H1 (cell line): ENCODE results near the gene CDH12.
"Not testable (repeated sequence)": the region's sequence is repeated elsewhere in the genome, so short reads cannot be mapped to it uniquely, and the experiment has no call there.

Experiments
- CEBPB ChIP-seq: IDR thresholded peaks from 2 replicates; pipeline ENCODE4 v1.6.1; 2012; ENCODE audit warnings: low read depth, low read length
- POLR2A ChIP-seq, 2 experiments: IDR thresholded peaks; 1 replicate in 1 of 2; 2 replicates in 1 of 2; pipeline ENCODE4 v1.6.1; 2011; ENCODE audit warnings: low read depth in 2 of 2, low read length in 2 of 2, mild to moderate bottlenecking in 2 of 2; ENCODE audit errors: control extremely low read depth in 1 of 2
- RAD21 ChIP-seq, 2 experiments: IDR thresholded peaks in 1 of 2; conservative IDR thresholded peaks in 1 of 2; 2 replicates each; pipeline ENCODE4 v1.6.1; 2011; ENCODE audit warnings: low read depth in 2 of 2, low read length in 2 of 2, improper control_type of control experiment in 1 of 2, inconsistent platforms in 1 of 2, mild to moderate bottlenecking in 1 of 2, moderate library complexity in 1 of 2
- TF ChIP-seq, protein P1 (sequence below), 3 experiments: IDR thresholded peaks; 1 replicate in 2 of 3; 2 replicates in 1 of 3; pipeline versions ENCODE4 v1.5.1 to v1.6.1; 2011; ENCODE audit warnings: low read length in 3 of 3, mild to moderate bottlenecking in 3 of 3, inconsistent platforms in 2 of 3, low read depth in 1 of 3, moderate library complexity in 1 of 3; ENCODE audit not compliant: insufficient read depth in 1 of 3; ENCODE audit errors: control extremely low read depth in 1 of 3

- TF ChIP-seq RAD21 (IDR thresholded peaks at IDR 0.05 in 1 of 2, conservative IDR thresholded peaks at IDR 0.05 in 1 of 2; ENCODE audit: low read depth in 2 of 2, low read length in 2 of 2); CEBPB; POLR2A (IDR thresholded peaks at IDR 0.05; ENCODE audit: control extremely low read depth in 1 of 2, low read depth in 2 of 2, low read length in 2 of 2): not testable (repeated sequence)
- TF ChIP-seq, protein P1, sequence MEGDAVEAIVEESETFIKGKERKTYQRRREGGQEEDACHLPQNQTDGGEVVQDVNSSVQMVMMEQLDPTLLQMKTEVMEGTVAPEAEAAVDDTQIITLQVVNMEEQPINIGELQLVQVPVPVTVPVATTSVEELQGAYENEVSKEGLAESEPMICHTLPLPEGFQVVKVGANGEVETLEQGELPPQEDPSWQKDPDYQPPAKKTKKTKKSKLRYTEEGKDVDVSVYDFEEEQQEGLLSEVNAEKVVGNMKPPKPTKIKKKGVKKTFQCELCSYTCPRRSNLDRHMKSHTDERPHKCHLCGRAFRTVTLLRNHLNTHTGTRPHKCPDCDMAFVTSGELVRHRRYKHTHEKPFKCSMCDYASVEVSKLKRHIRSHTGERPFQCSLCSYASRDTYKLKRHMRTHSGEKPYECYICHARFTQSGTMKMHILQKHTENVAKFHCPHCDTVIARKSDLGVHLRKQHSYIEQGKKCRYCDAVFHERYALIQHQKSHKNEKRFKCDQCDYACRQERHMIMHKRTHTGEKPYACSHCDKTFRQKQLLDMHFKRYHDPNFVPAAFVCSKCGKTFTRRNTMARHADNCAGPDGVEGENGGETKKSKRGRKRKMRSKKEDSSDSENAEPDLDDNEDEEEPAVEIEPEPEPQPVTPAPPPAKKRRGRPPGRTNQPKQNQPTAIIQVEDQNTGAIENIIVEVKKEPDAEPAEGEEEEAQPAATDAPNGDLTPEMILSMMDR (IDR thresholded peaks at IDR 0.05; ENCODE audit: control extremely low read depth in 1 of 3, insufficient read depth in 1 of 3, low read depth in 1 of 3, low read length in 3 of 3), result not testable (repeated sequence)
Measured at GRCh38 chr5:22001097-22001496, 852.0 kb downstream of the CDH12 start.
